NCI-H82 treated with DMSO at 0.1 percent for 48 hours (cell line): Measurements from ENCODE around the gene C2orf74.
"Not testable (repeated sequence)": the region's sequence is repeated elsewhere in the genome, so short reads cannot be mapped to it uniquely, and the experiment has no call there.

Source experiments
- DNase-seq: peaks from one replicate; lab custom pipeline; 2025; ENCODE audit not compliant: unreplicated experiment; lab: John Stamatoyannopoulos, UW

Gene C2orf74

GRCh38 chr2:61172671-61173070 is 10.7 kb downstream of the C2orf74 start:
- no peak for DNase-seq

- no peak for DNase-seq
Measured at GRCh38 chr2:61173116-61173515, 11.1 kb downstream of the C2orf74 start.

- no peak for DNase-seq
Measured at GRCh38 chr2:61175036-61175435, 13.0 kb downstream of the C2orf74 start.

GRCh38 chr2:61176755-61177726 is 15.1 kb downstream of the C2orf74 start:
- DNase-seq: peak; percentile 55

- DNase-seq: no peak
Measured at GRCh38 chr2:61177727-61178549, 15.9 kb downstream of the C2orf74 start.

- DNase-seq: no peak
Measured at GRCh38 chr2:61178603-61179545, 16.9 kb downstream of the C2orf74 start.

- DNase-seq: no peak
Measured at GRCh38 chr2:61179701-61180639, 18.0 kb downstream of the C2orf74 start.

- DNase-seq: no peak
Measured at GRCh38 chr2:61180686-61181085, 18.7 kb downstream of the C2orf74 start.

GRCh38 chr2:61181382-61182058 is 19.5 kb downstream of the C2orf74 start:
- DNase-seq: no peak

GRCh38 chr2:61182059-61182383 is 20.0 kb downstream of the C2orf74 start:
- DNase-seq: no peak

GRCh38 chr2:61183795-61184194 is 21.8 kb downstream of the C2orf74 start:
- no peak for DNase-seq

GRCh38 chr2:61184263-61184662 is 22.3 kb downstream of the C2orf74 start:
- no peak for DNase-seq

- no peak for DNase-seq
Measured at GRCh38 chr2:61185231-61185728, 23.3 kb downstream of the C2orf74 start.

- no peak for DNase-seq
Measured at GRCh38 chr2:61187085-61187484, 25.1 kb downstream of the C2orf74 start.

- no peak for DNase-seq
Measured at GRCh38 chr2:61193670-61194561, 31.9 kb downstream of the C2orf74 start.

- not testable (repeated sequence) for DNase-seq
Measured at GRCh38 chr2:61194646-61195045, 32.7 kb downstream of the C2orf74 start.

GRCh38 chr2:61196671-61197070 is 34.7 kb downstream of the C2orf74 start:
- DNase-seq: no peak

- no peak for DNase-seq
Measured at GRCh38 chr2:61205132-61205531, 43.1 kb downstream of the C2orf74 start.
